Measurements from ENCODE around the gene PCSK2.

Gene PCSK2

DNA sequence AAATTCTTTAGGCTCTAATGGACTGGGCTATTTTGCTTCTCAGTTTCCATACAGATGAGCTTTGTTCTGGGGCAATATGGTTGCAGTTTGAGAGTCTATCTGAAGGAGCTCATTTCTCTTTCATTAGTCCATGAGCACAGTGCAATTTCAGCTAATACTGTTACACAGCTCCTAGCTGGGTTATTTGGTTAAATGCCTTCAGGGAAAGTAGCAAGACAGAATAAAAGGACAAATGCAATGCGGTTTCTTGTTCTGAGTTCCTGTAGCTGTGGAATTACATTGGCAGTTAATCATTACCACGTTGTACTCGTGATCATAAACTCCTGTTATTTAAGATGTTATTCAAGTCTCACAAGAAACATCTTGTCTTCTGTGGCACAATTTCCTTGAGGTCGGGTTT lies 176.6 kb downstream of the PCSK2 start:
- H3K4me1 Mint-ChIP-seq (ENCODE audit: low read depth in 2 of 2): no peaks in the 10 kb centered on the region
- ATAC-seq (replicated peaks): no peak
- H3K27ac Mint-ChIP-seq: no peak overlapping the region
- H3K4me3 Mint-ChIP-seq: no peak overlapping the region
- H3K27me3 Mint-ChIP-seq: peaks cover 18 to 51% of the 10 kb centered on the region in 2 donors
- no peaks in the 10 kb centered on the region for H3K36me3 Mint-ChIP-seq (ENCODE audit: insufficient read depth)
- DNase-seq: no peak
- H3K9me3 Mint-ChIP-seq: no peaks in the 10 kb centered on the region

DNA sequence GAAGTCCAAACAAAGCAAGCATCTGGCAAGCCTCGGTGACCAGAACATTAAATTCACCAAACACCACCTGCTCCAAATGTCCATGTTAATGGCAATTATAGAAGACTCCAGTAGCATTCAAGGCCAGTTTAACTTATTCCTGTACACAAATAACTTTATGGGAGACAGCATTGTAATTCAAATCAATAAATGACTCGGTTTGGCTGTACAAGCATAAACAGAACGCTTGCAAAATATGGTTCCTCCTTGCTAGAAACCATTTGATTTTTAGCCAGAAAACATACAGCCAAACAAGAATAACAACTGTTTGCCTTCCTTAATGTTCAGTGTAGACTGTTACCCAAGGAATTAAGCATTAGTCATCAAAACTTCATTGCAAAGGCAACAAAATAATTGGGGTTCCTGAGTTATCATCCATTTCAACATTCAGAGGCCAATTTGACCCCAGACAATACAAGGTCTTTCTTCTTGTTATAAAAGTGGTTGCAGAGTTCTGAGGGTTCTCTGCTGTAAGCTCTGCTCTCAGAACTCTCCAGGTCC lies 179.3 kb downstream of the PCSK2 start:
- no peak for ATAC-seq (replicated peaks)
- H3K9me3 Mint-ChIP-seq: no peaks in the 10 kb centered on the region
- no peaks in the 10 kb centered on the region for H3K36me3 Mint-ChIP-seq (ENCODE audit: insufficient read depth)
- peaks cover 23 to 62% of the 10 kb centered on the region in 2 donors for H3K27me3 Mint-ChIP-seq
- H3K4me3 Mint-ChIP-seq: no peak overlapping the region
- no peak for DNase-seq
- H3K4me1 Mint-ChIP-seq (ENCODE audit: low read depth in 2 of 2): no peaks in the 10 kb centered on the region
- H3K27ac Mint-ChIP-seq: no peak overlapping the region

DNA sequence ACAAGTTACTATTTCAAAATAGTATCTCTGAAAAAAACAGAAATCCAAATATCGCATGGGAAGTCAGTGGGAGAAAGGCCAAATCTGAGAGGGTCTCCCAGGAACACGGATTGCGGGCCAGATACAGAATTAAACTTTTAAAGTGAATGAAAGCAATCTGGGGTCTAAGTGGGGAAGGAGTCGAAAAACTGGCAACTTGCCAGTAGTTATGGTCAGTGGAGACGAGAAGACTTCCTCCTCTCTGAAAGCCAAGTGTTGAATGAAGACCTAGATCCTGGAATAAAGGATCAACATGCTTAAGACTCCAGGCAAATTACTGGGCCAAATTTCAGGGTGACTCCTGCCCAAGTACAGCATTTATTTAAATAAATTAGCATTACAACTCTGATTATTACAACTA lies 180.7 kb downstream of the PCSK2 start:
- H3K4me3 Mint-ChIP-seq: no peak overlapping the region
- H3K9me3 Mint-ChIP-seq: peaks cover 0 to 3% of the 10 kb centered on the region in 2 donors
- no peaks in the 10 kb centered on the region for H3K36me3 Mint-ChIP-seq (ENCODE audit: insufficient read depth)
- DNase-seq: no peak
- H3K27me3 Mint-ChIP-seq: peaks cover 31 to 64% of the 10 kb centered on the region in 2 donors
- H3K4me1 Mint-ChIP-seq (ENCODE audit: low read depth in 2 of 2): no peaks in the 10 kb centered on the region
- no peak overlapping the region for H3K27ac Mint-ChIP-seq
- no peak for ATAC-seq (replicated peaks)

DNA sequence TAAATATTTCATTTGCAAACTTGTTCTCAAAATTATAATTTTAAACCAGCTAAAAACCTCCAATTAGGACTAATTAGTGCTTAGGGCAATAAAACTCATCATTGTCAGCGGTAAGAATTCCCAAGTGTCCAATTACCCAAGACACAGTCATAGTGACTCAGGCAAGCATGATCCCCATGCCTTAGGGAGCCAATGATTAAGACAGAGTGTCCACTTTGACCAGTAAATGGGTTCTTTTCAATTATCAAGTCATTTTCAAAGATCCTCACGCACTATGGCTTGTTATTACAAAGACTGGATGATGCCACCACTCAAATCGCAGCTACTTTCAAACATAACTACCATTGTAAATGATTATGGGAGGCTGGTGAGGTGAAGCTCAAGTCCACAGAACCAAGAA lies 190.4 kb downstream of the PCSK2 start:
- Mint-ChIP-seq H3K27ac (no peak overlapping the region), H3K36me3 (ENCODE audit: insufficient read depth) (no peaks in the 10 kb centered on the region), H3K4me3 (no peak overlapping the region), H3K9me3 (peaks cover 0 to 3% of the 10 kb centered on the region in 2 donors), H3K27me3 (peaks cover 28 to 30% of the 10 kb centered on the region in 2 donors), H3K4me1 (ENCODE audit: low read depth in 2 of 2) (no peaks in the 10 kb centered on the region)
- DNase-seq: no peak
- ATAC-seq (replicated peaks): no peak

DNA sequence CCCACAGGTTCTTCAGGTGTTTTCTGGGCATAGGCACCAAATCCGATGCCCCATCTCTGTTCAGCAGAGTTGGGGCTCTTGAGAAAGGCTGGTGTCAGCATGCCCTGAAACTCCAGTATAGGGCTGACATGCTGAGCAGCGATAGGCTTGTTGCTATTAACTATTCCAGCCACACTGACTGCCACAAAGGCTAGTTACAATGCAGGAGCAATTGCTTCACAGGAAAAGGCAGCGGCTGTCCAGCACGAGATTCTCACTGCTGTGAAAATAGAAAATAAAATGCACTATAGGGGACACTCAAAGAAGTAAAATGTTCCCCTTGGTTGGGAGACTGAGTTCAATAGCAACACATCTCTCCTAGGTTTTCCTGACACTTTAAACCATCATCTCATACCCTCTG lies 191.9 kb downstream of the PCSK2 start:
- no peaks in the 10 kb centered on the region for H3K9me3 Mint-ChIP-seq
- no peak for DNase-seq
- no peak overlapping the region for H3K4me3 Mint-ChIP-seq
- no peak for ATAC-seq (replicated peaks)
- H3K27ac Mint-ChIP-seq: no peak overlapping the region
- peaks cover 16 to 17% of the 10 kb centered on the region in 2 donors for H3K27me3 Mint-ChIP-seq
- no peaks in the 10 kb centered on the region for H3K4me1 Mint-ChIP-seq (ENCODE audit: low read depth in 2 of 2)
- H3K36me3 Mint-ChIP-seq (ENCODE audit: insufficient read depth): no peaks in the 10 kb centered on the region

DNA sequence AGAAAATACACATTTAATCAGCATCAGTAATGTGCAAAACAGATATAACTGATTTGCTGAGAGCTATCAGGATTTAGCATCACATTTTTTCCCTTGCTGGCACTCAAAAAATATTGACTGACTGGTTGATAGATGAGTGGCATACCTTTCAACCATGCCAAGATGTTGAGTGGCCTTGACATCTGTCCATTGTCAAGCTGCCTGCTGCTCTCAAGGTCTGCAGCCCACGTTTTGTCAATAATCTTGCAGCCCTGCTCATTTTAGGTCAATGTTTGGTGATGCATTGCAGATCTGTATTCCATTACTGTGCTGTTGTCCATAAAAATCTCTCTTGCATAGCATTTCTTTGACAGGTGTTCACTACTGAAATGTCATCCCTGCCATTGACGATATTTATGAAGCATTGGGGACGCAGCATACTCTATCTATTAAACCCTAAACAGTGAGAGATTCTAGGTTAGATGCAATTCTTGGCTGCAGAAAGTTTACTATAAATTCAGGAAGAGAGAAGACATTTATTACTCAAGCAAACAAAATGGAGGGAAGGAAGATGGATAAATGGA lies 192.7 kb downstream of the PCSK2 start:
- H3K4me3 Mint-ChIP-seq: no peak overlapping the region
- H3K9me3 Mint-ChIP-seq: no peaks in the 10 kb centered on the region
- no peak for ATAC-seq (replicated peaks)
- H3K27me3 Mint-ChIP-seq: peaks cover 16 to 17% of the 10 kb centered on the region in 2 donors
- no peaks in the 10 kb centered on the region for H3K36me3 Mint-ChIP-seq (ENCODE audit: insufficient read depth)
- H3K4me1 Mint-ChIP-seq (ENCODE audit: low read depth in 2 of 2): no peaks in the 10 kb centered on the region
- DNase-seq: no peak
- H3K27ac Mint-ChIP-seq: no peak overlapping the region

DNA sequence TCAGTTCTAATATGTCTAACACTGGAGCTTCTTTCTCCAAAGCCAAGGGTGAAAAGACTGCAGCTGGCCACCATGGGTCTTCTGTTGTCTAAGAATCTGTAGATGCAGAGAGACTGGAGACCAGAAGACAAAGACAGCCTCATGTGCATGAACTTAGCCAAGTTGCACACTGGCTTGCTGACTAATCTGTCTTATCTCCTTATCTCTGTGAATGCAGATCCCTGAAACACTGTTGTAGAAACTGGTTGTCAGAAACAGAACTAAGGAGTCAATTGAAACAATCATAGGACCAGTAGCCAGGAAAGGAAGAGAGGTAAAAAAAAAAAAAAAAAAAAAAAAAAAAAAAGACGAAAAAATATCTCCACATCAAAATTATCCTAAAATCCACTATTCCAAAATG lies 194.7 kb downstream of the PCSK2 start:
- no peak for DNase-seq
- no peaks in the 10 kb centered on the region for H3K9me3 Mint-ChIP-seq
- no peak for ATAC-seq (replicated peaks)
- no peaks in the 10 kb centered on the region for H3K36me3 Mint-ChIP-seq (ENCODE audit: insufficient read depth)
- H3K4me3 Mint-ChIP-seq: no peak overlapping the region
- no peaks in the 10 kb centered on the region for H3K4me1 Mint-ChIP-seq (ENCODE audit: low read depth in 2 of 2)
- H3K27me3 Mint-ChIP-seq: peaks cover 16 to 17% of the 10 kb centered on the region in 2 donors
- H3K27ac Mint-ChIP-seq: no peak overlapping the region

DNA sequence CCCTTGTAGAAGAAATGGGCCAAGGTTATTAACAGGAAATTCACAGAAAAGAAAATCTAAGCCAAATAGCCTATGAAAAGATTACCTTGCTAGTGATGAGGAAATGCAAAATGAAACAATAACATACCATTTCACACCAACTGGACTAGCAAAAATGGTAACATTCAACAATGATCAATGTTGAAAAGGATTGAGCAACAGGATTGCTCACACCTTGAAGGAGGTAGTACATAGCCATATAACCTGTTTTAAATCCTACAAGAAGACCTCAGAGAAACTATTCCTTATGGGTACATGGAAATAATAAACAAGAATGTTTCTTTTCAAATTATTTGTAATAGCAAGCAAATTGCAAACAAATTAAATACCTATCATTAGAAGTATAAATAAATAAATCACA lies 196.9 kb downstream of the PCSK2 start:
- ATAC-seq (replicated peaks): no peak
- no peak for DNase-seq
- Mint-ChIP-seq H3K27me3 (peaks cover 6 to 7% of the 10 kb centered on the region in 2 donors), H3K4me1 (ENCODE audit: low read depth in 2 of 2) (no peaks in the 10 kb centered on the region), H3K9me3 (no peaks in the 10 kb centered on the region), H3K36me3 (ENCODE audit: insufficient read depth) (no peaks in the 10 kb centered on the region), H3K27ac (no peak overlapping the region), H3K4me3 (no peak overlapping the region)

DNA sequence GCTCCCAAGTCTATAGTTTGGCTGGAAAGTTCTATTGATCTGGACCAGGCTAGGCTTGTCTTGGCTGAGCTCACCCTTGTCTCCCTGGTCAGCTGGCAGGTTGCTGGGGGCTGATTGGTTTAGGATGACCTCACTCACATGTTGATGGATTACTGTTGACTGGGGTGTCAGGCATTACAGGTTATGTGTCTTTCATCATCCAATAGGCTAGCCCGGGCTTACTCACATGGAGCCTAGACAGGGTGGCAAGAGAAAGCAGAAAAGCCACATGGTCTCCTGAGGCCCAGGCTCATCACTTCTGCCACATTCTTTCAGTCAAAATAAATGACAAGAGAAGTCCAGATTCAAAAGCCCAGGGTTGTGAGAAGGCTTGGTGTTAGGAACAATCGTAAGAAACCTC lies 200.8 kb downstream of the PCSK2 start:
- DNase-seq (no peak), ATAC-seq (replicated peaks) (no peak)
- H3K4me3 Mint-ChIP-seq: no peak overlapping the region
- H3K36me3 Mint-ChIP-seq (ENCODE audit: insufficient read depth): no peaks in the 10 kb centered on the region
- no peaks in the 10 kb centered on the region for H3K9me3 Mint-ChIP-seq
- no peak overlapping the region for H3K27ac Mint-ChIP-seq
- H3K27me3 Mint-ChIP-seq: peaks cover 21 to 33% of the 10 kb centered on the region in 2 donors
- H3K4me1 Mint-ChIP-seq (ENCODE audit: low read depth in 2 of 2): no peaks in the 10 kb centered on the region

DNA sequence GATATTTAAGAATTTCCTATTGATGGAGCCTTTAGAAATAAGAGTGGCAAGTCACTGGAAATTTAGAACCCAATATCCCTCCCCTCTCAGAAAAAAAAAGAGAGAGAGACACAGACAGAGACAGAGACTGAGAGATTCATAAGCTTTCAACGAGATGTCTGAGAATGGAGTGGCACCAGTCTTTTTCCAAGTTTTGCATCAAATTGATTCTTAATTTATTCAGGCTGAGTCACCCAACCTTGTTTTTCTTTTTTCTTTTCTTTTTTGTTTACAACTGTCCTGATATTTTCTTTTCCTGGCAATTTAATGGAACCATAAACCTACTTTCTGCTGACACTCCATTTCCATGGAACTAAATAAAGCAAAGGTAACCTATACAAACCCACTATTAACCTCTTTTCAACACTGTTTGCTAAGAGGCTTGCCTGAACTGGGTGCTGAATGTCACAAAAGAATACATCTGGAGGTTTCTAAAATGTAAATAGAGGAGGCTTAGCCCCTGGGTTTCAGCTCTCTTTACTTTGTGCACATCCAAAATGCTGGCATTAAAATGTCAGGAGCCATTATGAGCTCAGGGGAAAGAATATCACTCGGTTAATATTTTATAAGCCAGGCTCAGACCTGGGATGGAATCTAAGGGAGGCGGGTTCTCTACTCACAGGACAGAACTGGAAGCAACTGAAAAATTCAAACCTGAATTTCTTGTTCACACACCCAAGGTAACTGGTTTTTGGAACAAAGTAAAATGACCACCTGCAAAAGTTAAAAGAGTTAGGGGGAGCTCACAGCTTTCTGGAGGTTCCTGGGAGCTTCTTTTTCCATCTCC lies 203.5 kb downstream of the PCSK2 start:
- Mint-ChIP-seq H3K4me1 (ENCODE audit: low read depth in 2 of 2) (no peaks in the 10 kb centered on the region), H3K9me3 (no peaks in the 10 kb centered on the region), H3K4me3 (no peak overlapping the region), H3K27ac (no peak overlapping the region), H3K27me3 (peaks cover 29 to 44% of the 10 kb centered on the region in 2 donors), H3K36me3 (ENCODE audit: insufficient read depth) (peaks cover 3% of the 10 kb centered on the region)
- no peak for DNase-seq
- ATAC-seq (replicated peaks): no peak

DNA sequence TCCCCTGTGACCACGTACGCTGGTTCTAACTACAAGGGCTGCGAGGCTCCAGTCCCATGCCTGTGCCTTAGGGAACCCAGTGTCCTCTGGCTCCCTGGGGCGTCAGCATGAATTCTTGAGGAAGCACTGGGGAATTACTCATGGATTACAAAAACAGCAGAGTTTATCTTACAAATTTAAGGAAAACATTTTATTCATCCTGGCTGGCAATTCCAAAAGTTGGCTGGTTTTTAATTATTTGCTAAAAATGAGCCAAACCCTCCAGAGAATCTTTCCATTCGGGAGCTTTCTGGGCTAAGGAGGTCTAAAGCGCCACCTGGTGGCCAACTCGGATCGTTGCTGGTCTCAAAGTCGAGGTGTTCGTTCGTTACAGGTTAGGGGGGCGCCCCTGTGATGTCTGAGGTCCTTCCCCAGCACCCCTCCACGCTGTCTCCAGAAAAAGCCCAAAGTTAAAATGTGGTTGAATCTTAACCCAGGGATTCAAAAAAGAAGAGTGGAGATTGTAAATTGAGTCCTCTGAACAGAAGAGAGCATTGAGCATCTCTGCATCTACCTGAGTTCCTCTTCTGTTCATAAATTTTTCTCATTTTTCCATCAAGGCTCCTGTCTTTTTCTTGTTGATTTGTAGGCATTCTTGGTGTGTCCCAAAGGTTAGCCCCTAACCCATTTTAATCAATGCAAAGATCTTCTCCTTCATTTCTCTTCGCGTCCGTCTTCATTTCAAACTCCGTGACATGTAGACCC lies 205.0 kb downstream of the PCSK2 start:
- no peaks in the 10 kb centered on the region for H3K4me1 Mint-ChIP-seq (ENCODE audit: low read depth in 2 of 2)
- no peak overlapping the region for H3K4me3 Mint-ChIP-seq
- ATAC-seq (replicated peaks) (no peak), DNase-seq (peak; percentile 26 to 35 (median 33))
- H3K9me3 Mint-ChIP-seq: no peaks in the 10 kb centered on the region
- H3K36me3 Mint-ChIP-seq (ENCODE audit: insufficient read depth): peaks cover 3% of the 10 kb centered on the region
- H3K27me3 Mint-ChIP-seq: peaks cover 29 to 51% of the 10 kb centered on the region in 2 donors
- H3K27ac Mint-ChIP-seq: no peak overlapping the region

DNA sequence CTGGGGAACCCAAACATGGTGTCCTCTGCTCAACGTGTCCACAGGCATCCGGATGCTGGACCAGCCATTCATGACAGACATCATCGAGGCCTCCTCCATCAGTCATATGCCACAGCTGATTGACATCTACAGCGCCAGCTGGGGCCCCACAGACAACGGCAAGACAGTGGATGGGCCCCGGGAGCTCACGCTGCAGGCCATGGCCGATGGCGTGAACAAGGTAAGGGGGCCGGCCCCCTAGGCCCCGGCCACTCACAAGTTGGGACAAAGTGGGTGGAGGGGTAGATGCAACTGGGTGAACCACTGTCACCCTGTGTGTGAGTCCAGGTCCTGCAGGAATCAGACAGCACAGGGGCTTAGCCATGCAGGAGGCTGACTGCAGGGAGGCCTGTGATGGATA lies 209.8 kb downstream of the PCSK2 start:
- Mint-ChIP-seq H3K9me3 (no peaks in the 10 kb centered on the region), H3K36me3 (ENCODE audit: insufficient read depth) (peaks cover 3% of the 10 kb centered on the region), H3K4me3 (no peak overlapping the region), H3K4me1 (ENCODE audit: low read depth in 2 of 2) (no peaks in the 10 kb centered on the region), H3K27me3 (peaks cover 25 to 63% of the 10 kb centered on the region in 2 donors), H3K27ac (no peak overlapping the region)
- ATAC-seq (replicated peaks) (no peak), DNase-seq (no peak)

DNA sequence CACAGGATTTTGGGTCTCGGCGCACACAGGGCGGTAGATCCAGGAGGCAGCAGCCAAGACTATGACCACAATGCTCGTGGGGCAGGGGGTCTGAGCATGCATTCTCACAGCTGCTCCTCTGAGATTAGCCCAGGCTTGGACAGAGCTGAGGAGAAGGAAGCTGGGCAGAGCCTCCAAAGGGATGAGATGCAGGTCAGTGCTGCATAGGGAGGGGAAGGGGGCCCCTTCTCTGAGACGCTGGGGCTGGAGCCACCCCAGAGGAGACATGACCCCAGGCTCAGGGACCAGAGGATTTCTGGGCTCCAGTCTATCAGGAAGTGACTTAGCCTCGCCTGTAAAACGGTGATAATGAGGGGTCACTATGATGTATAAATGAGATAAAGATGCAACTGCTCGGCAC lies 210.4 kb downstream of the PCSK2 start:
- ATAC-seq (replicated peaks) (no peak), DNase-seq (no peak)
- Mint-ChIP-seq H3K27me3 (peaks cover 20 to 63% of the 10 kb centered on the region in 2 donors), H3K36me3 (ENCODE audit: insufficient read depth) (peaks cover 3% of the 10 kb centered on the region), H3K27ac (no peak overlapping the region), H3K4me3 (no peak overlapping the region), H3K9me3 (no peaks in the 10 kb centered on the region), H3K4me1 (ENCODE audit: low read depth in 2 of 2) (no peaks in the 10 kb centered on the region)

All from effector memory CD8-positive, alpha-beta T cell (primary cell).